ENCODE measurements around the gene DYRK1A.

The DYRK1A gene

DNA sequence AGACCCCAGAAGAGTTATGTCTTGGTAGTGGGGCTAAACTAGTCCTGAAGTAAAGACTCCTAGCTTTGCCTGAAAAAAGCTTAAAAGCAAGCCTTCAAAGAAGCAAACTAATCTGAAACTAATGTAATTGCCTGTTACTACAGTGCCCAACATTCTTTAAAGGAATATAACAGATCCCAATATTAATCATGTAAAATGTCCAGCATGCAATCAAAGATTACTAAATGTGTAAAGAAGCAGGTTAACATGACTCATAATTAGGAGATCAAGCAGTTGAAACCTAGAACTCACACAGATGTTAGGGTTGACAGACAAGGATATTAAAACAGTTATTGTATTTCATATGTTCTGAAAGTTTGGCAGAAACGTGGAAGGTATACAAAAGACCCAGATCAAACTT lies 17.8 kb downstream of the DYRK1A start:
- in situ Hi-C loops (cut with MboI; ENCODE audit: low sequenced_read_pairs), result no loop called here

GRCh38 chr21:37385179-37385765 lies 18.7 kb downstream of the DYRK1A start:
- in situ Hi-C loops (cut with MboI; ENCODE audit: low sequenced_read_pairs), result no loop called here

DNA sequence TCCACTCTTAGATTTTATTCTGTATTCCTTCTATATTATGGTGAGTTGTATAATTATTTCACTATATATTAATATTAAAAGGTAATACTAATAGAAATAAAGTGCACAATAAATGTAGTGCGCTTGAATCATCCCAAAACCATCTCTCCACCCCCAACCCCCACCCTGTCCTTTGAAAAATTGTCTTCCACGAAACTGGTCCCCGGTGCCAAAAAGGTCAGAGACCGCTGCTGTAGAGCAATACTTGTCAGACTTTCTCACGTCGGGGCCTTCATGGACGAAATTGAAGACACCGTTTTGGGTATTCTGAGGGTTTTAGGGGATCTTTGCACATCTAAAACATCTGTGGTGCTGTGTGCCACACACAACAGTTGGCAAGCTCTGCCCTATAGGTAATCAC lies 19.6 kb downstream of the DYRK1A start:
- in situ Hi-C loops (cut with MboI; ENCODE audit: low sequenced_read_pairs), result no loop called here

- in situ Hi-C loops (cut with MboI; ENCODE audit: low sequenced_read_pairs), result no loop called here
Observed at GRCh38 chr21:37389456-37389855, 22.9 kb downstream of the DYRK1A start.

GRCh38 chr21:37391666-37392065 lies 25.1 kb downstream of the DYRK1A start:
- in situ Hi-C loops (cut with MboI; ENCODE audit: low sequenced_read_pairs), result no loop called here

GRCh38 chr21:37392441-37392840 lies 25.9 kb downstream of the DYRK1A start:
- in situ Hi-C loops (cut with MboI; ENCODE audit: low sequenced_read_pairs), result no loop called here

- in situ Hi-C loops (cut with MboI; ENCODE audit: low sequenced_read_pairs), result no loop called here
Observed at GRCh38 chr21:37393030-37393429, 26.5 kb downstream of the DYRK1A start.

DNA sequence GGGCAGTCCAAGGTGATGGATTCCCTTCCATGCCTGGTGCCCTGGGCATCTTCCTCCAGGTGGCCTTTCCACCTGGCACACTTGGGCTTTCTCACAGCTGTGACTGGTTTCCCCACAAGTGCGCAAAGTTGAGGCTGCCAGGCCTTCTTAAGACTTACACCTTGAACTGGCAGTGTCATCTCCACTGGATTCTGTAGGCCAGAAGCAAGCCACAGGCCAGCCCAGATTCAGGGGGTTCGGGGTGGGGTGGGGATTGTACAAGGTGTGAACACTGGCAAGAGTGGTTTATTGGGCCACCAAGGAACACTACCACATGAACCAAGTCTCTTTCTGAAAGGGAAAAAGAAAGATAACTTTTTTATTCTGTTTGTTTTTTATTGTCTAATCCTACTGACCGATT lies 27.2 kb downstream of the DYRK1A start:
- in situ Hi-C loops (cut with MboI; ENCODE audit: low sequenced_read_pairs), result no loop called here

DNA sequence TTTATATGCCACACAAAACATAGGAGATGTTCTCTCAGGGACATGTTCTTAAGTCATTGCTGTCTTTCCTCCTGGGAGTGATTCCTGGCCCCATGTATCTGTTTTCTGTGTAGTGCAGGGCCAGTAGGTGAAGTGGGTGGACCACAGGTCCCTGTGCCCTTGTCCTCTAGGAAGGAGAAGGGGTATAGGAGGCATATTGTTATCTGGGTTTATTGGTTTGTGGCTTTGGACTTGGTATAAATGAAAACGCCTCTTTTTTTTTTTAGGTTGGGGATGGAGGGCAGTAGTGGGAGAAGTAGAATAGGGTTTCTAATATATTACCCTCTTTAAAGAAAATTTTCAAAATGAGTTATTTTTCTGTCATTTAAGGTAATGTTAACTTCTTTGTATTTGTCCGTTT lies 29.4 kb downstream of the DYRK1A start:
- in situ Hi-C loops (cut with MboI; ENCODE audit: low sequenced_read_pairs), result no loop called here

DNA sequence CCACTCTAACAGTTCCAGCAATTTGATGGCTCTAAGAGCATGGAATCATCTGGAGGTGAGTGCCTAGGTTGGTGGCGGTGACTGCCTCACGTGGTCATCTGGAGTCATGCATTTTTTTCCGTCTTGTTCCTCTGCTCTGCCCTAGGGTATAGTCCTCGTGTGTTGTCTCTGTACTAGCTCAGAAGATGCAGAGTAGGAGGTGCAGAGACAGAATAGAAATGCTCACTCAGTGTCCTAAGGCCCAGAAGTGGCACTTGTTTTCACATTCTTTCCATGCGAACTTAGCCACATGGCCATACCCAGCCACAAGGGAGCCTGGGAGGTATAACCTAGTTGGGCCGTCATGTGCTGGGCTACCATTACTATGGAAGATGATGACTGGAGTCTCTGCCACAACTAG lies 30.3 kb downstream of the DYRK1A start:
- in situ Hi-C loops (cut with MboI; ENCODE audit: low sequenced_read_pairs), result no loop called here

DNA sequence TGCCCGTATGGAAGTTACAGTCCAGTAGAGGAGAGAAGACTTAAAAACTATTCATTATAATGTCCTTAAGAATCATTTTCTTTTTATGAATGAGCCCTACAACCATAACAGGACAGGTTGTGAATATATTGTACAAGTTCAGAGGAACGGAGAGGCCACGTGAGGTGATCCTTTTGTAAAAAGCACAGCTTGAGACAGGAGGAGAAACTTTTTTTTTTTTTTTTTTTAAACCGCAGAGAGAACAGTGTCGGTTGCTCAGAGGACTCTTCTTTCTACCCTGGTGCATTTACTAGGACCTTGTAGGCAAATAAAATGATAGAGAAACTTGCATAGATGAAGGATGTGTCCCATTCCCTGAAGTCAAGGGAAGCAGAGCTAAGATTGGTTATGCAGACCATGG lies 32.1 kb downstream of the DYRK1A start:
- in situ Hi-C loops (cut with MboI; ENCODE audit: low sequenced_read_pairs), result no loop called here

GRCh38 chr21:37402251-37402867 lies 35.8 kb downstream of the DYRK1A start:
- in situ Hi-C loops (cut with MboI; ENCODE audit: low sequenced_read_pairs), result no loop called here

DNA sequence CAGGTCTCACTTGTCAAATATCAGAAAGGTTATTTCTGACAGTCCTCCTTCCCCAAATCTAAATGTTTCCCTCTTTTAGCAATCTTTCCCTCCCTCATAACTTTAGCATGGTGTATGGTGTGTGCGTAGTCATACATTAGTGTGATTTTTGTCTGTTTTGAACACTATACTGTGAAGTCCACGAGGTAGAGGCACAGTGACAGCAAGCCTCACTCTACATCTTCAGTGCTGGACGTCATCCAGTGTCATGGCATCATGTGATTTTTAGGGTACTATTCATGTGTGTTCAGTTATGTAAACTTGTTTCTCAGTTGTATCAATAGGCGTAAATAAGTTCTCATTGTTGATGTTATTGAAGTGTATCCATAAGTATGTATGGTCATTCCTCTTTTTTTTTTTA lies 39.1 kb downstream of the DYRK1A start:
- in situ Hi-C loops (cut with MboI; ENCODE audit: low sequenced_read_pairs), result no loop called here

- in situ Hi-C loops (cut with MboI; ENCODE audit: low sequenced_read_pairs), result no loop called here
Observed at GRCh38 chr21:37407719-37408420, 41.3 kb downstream of the DYRK1A start.

DNA sequence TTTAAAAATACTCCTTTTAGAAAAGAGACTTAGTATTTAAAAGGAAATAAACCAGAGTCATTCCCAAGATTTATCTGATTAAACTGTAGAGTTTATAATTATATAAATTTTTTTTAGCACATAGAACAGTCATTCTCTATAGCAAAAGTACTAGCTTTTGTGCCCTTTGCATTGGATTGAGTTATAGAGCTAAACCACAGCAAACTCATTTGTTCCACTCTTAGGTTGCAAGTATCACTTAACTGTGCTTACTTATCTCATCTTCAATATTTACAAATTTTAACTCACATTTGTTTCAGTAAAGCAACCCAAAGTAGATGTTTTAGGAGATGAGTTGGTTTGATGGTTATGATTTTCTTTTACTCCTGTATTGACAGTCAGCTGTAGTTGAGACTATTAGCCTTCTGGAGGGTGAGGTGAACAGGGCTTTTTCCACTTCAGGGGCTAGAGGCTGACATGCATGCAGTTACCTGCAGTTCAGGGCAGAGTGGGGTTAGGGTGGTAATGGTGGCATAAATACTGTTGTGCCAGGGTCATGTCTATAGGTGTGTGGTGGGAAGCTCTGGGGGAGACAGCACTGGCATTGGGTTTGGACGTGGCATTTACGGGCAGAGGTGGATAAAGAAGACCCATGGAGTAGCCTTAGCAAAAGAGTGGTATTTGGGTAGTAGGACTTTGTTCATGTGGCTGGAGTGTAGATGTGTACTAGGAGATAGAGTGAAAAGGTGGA lies 42.1 kb downstream of the DYRK1A start:
- in situ Hi-C loops (cut with MboI; ENCODE audit: low sequenced_read_pairs), result no loop called here

DNA sequence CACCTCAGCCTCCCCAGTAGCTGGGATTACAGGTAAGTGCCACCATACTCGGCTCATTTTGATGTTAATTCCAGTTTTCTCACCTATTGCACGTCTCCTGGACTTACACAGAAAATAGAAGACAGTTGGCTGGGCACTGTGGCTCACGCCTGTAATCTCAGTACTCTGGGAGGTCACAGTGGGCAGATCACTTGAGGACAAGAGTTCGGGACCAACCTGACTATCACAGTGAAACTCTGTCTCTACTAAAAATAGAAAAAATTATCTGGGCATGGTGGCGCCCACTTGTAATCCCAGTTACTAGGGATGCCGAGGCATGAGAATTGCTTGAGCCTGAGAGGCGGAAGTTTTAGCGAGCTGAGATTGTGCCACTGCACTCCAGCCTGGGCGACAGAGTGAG lies 44.1 kb downstream of the DYRK1A start:
- in situ Hi-C loops (cut with MboI; ENCODE audit: low sequenced_read_pairs), result no loop called here

DNA sequence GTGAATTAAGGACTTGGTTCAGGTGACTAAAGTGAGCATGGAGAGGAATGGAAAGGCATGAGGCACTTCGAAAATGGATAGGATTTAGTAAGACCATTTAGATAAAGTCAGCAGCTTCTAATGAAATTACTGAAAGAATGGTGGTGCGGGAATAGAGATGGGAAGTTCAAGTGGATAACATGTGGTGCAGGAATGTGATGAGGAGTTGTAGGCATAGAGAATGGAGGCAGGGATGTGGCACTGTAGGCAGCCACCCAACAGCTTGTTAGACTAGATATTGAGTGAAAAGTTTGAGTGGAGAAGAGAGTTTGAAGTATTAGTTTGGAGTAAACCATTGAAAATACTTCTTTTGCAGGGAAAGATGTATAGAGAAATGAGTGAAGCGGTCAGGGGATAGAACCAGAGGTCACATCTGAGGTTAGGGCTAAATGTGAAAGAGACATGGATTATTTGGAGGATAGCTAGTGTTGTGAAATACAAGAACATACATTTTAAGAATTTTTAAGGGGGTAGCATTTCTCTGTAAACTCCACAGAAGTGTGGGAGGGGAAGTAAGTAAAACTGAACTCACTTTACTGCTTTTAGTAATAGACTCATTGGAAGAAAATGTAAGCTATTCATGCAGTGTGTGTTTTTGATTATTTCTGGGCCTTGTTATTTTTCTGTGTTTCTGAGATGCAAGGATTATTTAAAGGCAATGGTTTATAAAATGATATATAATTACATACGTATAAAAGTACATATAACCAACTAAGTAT lies 46.2 kb downstream of the DYRK1A start:
- in situ Hi-C loops (cut with MboI; ENCODE audit: low sequenced_read_pairs), result no loop called here

GRCh38 chr21:37413553-37414291 lies 47.1 kb downstream of the DYRK1A start:
- in situ Hi-C loops (cut with MboI; ENCODE audit: low sequenced_read_pairs), result no loop called here

GRCh38 chr21:37414292-37415253 lies 48.0 kb downstream of the DYRK1A start:
- in situ Hi-C loops (cut with MboI; ENCODE audit: low sequenced_read_pairs), result no loop called here

All from HL-60/S4 treated with phorbol 12-myristate 13-acetate at 8.2 ng/mL for 4 days and 3 days (cell line).